ENCODE measurements around the gene USP40. TPM values are rescaled to one million over a fixed set of nuclear protein-coding genes. Genes with fewer than 3 reads are reported as not detected.
A peak's percentile ranks its signal among the peaks of the same experiment; 100 is the strongest.

The USP40 gene
- total and polyA plus RNA-seq, 2 donors (not counting 1 experiment from before 2014, with no cell fraction given), result 19.8 to 37.0 TPM

- Histone ChIP-seq H3K4me3 (ENCODE audit: control extremely low read depth in 1 of 5, extremely low read depth in 1 of 5, insufficient read depth in 1 of 5, low read depth in 2 of 5, low read length in 4 of 5) (no peak overlapping the region), H4K20me1 (ENCODE audit: control insufficient read depth, insufficient read depth, low read length, poor library complexity, severe bottlenecking) (peaks cover 90% of the 10 kb centered on the region), H3K9me3 (ENCODE audit: control extremely low read depth in 1 of 3, control insufficient read depth in 2 of 3, insufficient read depth in 1 of 3, low read length in 2 of 3) (no peaks in the 10 kb centered on the region), H2AFZ (ENCODE audit: insufficient read depth, low read depth, low read length, poor library complexity, severe bottlenecking) (no peak overlapping the region), H3K27me3 (replicated peaks in 1 of 4; ENCODE audit: control extremely low read depth in 1 of 4, control insufficient read depth in 3 of 4, insufficient read depth in 4 of 4, low read length in 3 of 4) (no peaks in the 10 kb centered on the region), H3K9ac (ENCODE audit: low read length) (no peak overlapping the region), H3K4me2 (replicated peaks; ENCODE audit: low read depth, low read length, poor library complexity, severe bottlenecking) (no peak overlapping the region), H3K36me3 (replicated peaks in 1 of 2; ENCODE audit: control extremely low read depth in 1 of 2, control insufficient read depth in 1 of 2, extremely low read depth in 1 of 2, insufficient read depth in 2 of 2, low read length in 1 of 2) (peaks cover 4 to 96% of the 10 kb centered on the region in 2 experiments), H3K79me2 (ENCODE audit: control insufficient read depth, insufficient read depth, low read length) (peaks cover 94% of the 10 kb centered on the region), H3K27ac (ENCODE audit: low read length in 2 of 2) (peak overlapping the region in 1 of 2 donors; percentile 28), H3K4me1 (ENCODE audit: control insufficient read depth in 2 of 2, insufficient read depth in 2 of 2, low read length in 2 of 2) (peaks cover 5 to 8% of the 10 kb centered on the region in 2 donors)
- ATAC-seq (ENCODE audit: low read depth) (peak; percentile 84), DNase-seq (peak; percentile 85)
- Mint-ChIP-seq H3K9me3 (ENCODE audit: insufficient read depth) (no peaks in the 10 kb centered on the region), H3K27me3 (no peaks in the 10 kb centered on the region), H3K4me3 (no peak overlapping the region), H3K27ac (peak overlapping the region; percentile 80), H3K4me1 (peaks cover 19% of the 10 kb centered on the region)
- ChIA-PET POLR2A (interaction anchor here (0.8 to 1.4 kb wide), 4 partner anchors 21 to 89 kb away, joined by 3 to 5 read pairs (median 3); partner anchors contain the start of gene DGKD), CTCF (interaction anchor here (0.7 to 16.7 kb wide), 35 partner anchors 9 to 676 kb away, joined by 3 to 426 read pairs (median 5); no protein-coding TSS in a partner anchor)
- intact Hi-C loops (cut with micrococcal nuclease), result loop anchor here (1.0 to 10.0 kb wide), 8 partner anchors 21 to 590 kb away; partner anchors contain the start of gene DGKD
- TF ChIP-seq CTCF (IDR thresholded peaks at IDR 0.05) (peak; percentile 87), EZH2 (IDR thresholded peaks at IDR 0.05; ENCODE audit: borderline replicate concordance, insufficient read depth, low read depth, low read length, poor library complexity, severe bottlenecking) (no peak)
- WGBS (ENCODE audit: insufficient coverage), result 64% methylated on average over 16 of the region's 18 CpGs
These were observed 122.9 kb downstream of the USP40 start for GRCh38 chr2:233443511-233444183.

GRCh38 chr2:233442028-233442310 is 124.6 kb downstream of the USP40 start:
- no peaks in the 10 kb centered on the region for H3K27me3 Mint-ChIP-seq
- peak overlapping the region; percentile 29 for H3K27ac Mint-ChIP-seq
- H2AFZ ChIP-seq (ENCODE audit: insufficient read depth, low read depth, low read length, poor library complexity, severe bottlenecking), result no peak overlapping the region
- H3K79me2 ChIP-seq (ENCODE audit: control insufficient read depth, insufficient read depth, low read length), result peaks cover 96% of the 10 kb centered on the region
- DNase-seq (no peak), ATAC-seq (ENCODE audit: low read depth) (no peak)
- no peaks in the 10 kb centered on the region for H3K9me3 Mint-ChIP-seq (ENCODE audit: insufficient read depth)
- intact Hi-C loops (cut with micrococcal nuclease), result loop anchor here (5.0 to 10.0 kb wide), 2 partner anchors 57 to 175 kb away; no protein-coding TSS in a partner anchor
- H3K27me3 ChIP-seq (replicated peaks in 1 of 4; ENCODE audit: control extremely low read depth in 1 of 4, control insufficient read depth in 3 of 4, insufficient read depth in 4 of 4, low read length in 3 of 4), result no peaks in the 10 kb centered on the region
- H4K20me1 ChIP-seq (ENCODE audit: control insufficient read depth, insufficient read depth, low read length, poor library complexity, severe bottlenecking), result peaks cover 90% of the 10 kb centered on the region
- H3K9me3 ChIP-seq (ENCODE audit: control extremely low read depth in 1 of 3, control insufficient read depth in 2 of 3, insufficient read depth in 1 of 3, low read length in 2 of 3), result no peaks in the 10 kb centered on the region
- H3K4me3 Mint-ChIP-seq, result no peak overlapping the region
- no peak overlapping the region for H3K4me2 ChIP-seq (replicated peaks; ENCODE audit: low read depth, low read length, poor library complexity, severe bottlenecking)
- TF ChIP-seq EZH2 (IDR thresholded peaks at IDR 0.05; ENCODE audit: borderline replicate concordance, insufficient read depth, low read depth, low read length, poor library complexity, severe bottlenecking) (no peak), CTCF (IDR thresholded peaks at IDR 0.05) (no peak)
- peaks cover 5 to 8% of the 10 kb centered on the region in 2 donors for H3K4me1 ChIP-seq (ENCODE audit: control insufficient read depth in 2 of 2, insufficient read depth in 2 of 2, low read length in 2 of 2)
- no peak overlapping the region for H3K9ac ChIP-seq (ENCODE audit: low read length)
- H3K36me3 ChIP-seq (replicated peaks in 1 of 2; ENCODE audit: control extremely low read depth in 1 of 2, control insufficient read depth in 1 of 2, extremely low read depth in 1 of 2, insufficient read depth in 2 of 2, low read length in 1 of 2), result peaks cover 7 to 96% of the 10 kb centered on the region in 2 experiments
- CTCF ChIA-PET, result interaction anchor here (1.5 to 16.7 kb wide), 6 partner anchors 12 to 257 kb away, joined by 6 to 426 read pairs (median 18); no protein-coding TSS in a partner anchor
- POLR2A ChIA-PET, result no interaction called here
- H3K27ac ChIP-seq (ENCODE audit: low read length in 2 of 2), result peak overlapping the region; percentile 34 to 40
- no peak overlapping the region for H3K4me3 ChIP-seq (ENCODE audit: control extremely low read depth in 1 of 5, extremely low read depth in 1 of 5, insufficient read depth in 1 of 5, low read depth in 2 of 5, low read length in 4 of 5)
- peaks cover 19% of the 10 kb centered on the region for H3K4me1 Mint-ChIP-seq
- 88% methylated on average over 4 of the region's 4 CpGs for WGBS (ENCODE audit: insufficient coverage)

Measured in B cell (primary cell).